Neutrophil (primary cell): ENCODE measurements around the gene RRM1.

Source experiments
- H3K27ac ChIP-seq: fragments of 200-600 bp; sonication (generic); 2 replicates; pipeline ENCODE4 v1.5.1; 2016; ENCODE audit warnings: mild to moderate bottlenecking, moderate library complexity
- H3K27me3 ChIP-seq: fragments of 200-600 bp; sonication (generic); 2 replicates; pipeline ENCODE4 v1.6.0; 2016; ENCODE audit warnings: mild to moderate bottlenecking
- H3K36me3 ChIP-seq: fragments of 200-600 bp; sonication (generic); 2 replicates; pipeline ENCODE4 v1.5.1; 2017
- H3K4me1 ChIP-seq, 2 experiments: fragments of 200-600 bp in 1 of 2; sonication (generic) in 1 of 2; 1 replicate in 1 of 2; 2 replicates in 1 of 2; pipeline versions ENCODE4 v1.5.1 to v1.6.1; 2013 to 2016; ENCODE audit warnings: low read depth in 1 of 2, low read length in 1 of 2, mild to moderate bottlenecking in 1 of 2, moderate library complexity in 1 of 2; ENCODE audit not compliant: control insufficient read depth in 1 of 2, insufficient read depth in 1 of 2
- H3K4me3 ChIP-seq, 2 experiments: fragments of 200-600 bp in 1 of 2; sonication (generic) in 1 of 2; 1 replicate in 1 of 2; 2 replicates in 1 of 2; pipeline ENCODE4 v1.5.1; 2013 to 2016; ENCODE audit warnings: low read depth in 1 of 2, low read length in 1 of 2, mild to moderate bottlenecking in 1 of 2, moderate library complexity in 1 of 2
- H3K9me3 ChIP-seq: fragments of 200-600 bp; sonication (generic); 2 replicates; pipeline ENCODE4 v1.5.1; 2016
- CTCF ChIP-seq: fragments of 200-600 bp; sonication (generic); IDR thresholded peaks from 2 replicates; pipeline ENCODE4 v1.5.1; 2016; ENCODE audit warnings: antibody characterized with exemption

The RRM1 gene

GRCh38 chr11:4054643-4055042 is 40.0 kb upstream of the RRM1 start:
- Histone ChIP-seq H3K27me3 (no peaks in the 10 kb centered on the region), H3K27ac (no peak overlapping the region), H3K36me3 (peaks cover 36% of the 10 kb centered on the region), H3K4me1 (peaks cover 18 to 22% of the 10 kb centered on the region in 2 experiments), H3K9me3 (no peaks in the 10 kb centered on the region), H3K4me3 (no peak overlapping the region)
- no peak for TF ChIP-seq CTCF

GRCh38 chr11:4059424-4059823 is 35.2 kb upstream of the RRM1 start:
- H3K4me3 ChIP-seq, result no peak overlapping the region
- peaks cover 79% of the 10 kb centered on the region for H3K36me3 ChIP-seq
- no peak for TF ChIP-seq CTCF
- H3K9me3 ChIP-seq, result no peaks in the 10 kb centered on the region
- H3K4me1 ChIP-seq, result peaks cover 0 to 3% of the 10 kb centered on the region in 2 experiments
- no peak overlapping the region for H3K27ac ChIP-seq
- H3K27me3 ChIP-seq, result no peaks in the 10 kb centered on the region

- TF ChIP-seq CTCF, result no peak
- Histone ChIP-seq H3K4me1 (peaks cover 0 to 3% of the 10 kb centered on the region in 2 experiments), H3K4me3 (no peak overlapping the region), H3K27me3 (no peaks in the 10 kb centered on the region), H3K27ac (no peak overlapping the region), H3K36me3 (peaks cover 79% of the 10 kb centered on the region), H3K9me3 (no peaks in the 10 kb centered on the region)
Observed at GRCh38 chr11:4060182-4060923, 34.2 kb upstream of the RRM1 start.

- Histone ChIP-seq H3K4me1 (peaks cover 1 to 4% of the 10 kb centered on the region in 2 experiments), H3K9me3 (no peaks in the 10 kb centered on the region), H3K27ac (no peak overlapping the region), H3K27me3 (no peaks in the 10 kb centered on the region), H3K4me3 (no peak overlapping the region), H3K36me3 (peaks cover 65% of the 10 kb centered on the region)
- TF ChIP-seq CTCF, result no peak
Observed at GRCh38 chr11:4061700-4062099, 32.9 kb upstream of the RRM1 start.

GRCh38 chr11:4063348-4063747 is 31.3 kb upstream of the RRM1 start:
- peaks cover 8 to 17% of the 10 kb centered on the region in 2 experiments for H3K4me1 ChIP-seq
- no peak for TF ChIP-seq CTCF
- no peaks in the 10 kb centered on the region for H3K9me3 ChIP-seq
- H3K27me3 ChIP-seq, result no peaks in the 10 kb centered on the region
- H3K27ac ChIP-seq, result no peak overlapping the region
- H3K36me3 ChIP-seq, result peaks cover 57% of the 10 kb centered on the region
- H3K4me3 ChIP-seq, result no peak overlapping the region
